HG03378 (cell line): ENCODE results near the gene GJC1.

Experiments
- ATAC-seq: cut with Tn5 transposase; IDR thresholded peaks from one replicate; pipeline ENCODE4 v1.9.1; 2021; ENCODE audit warnings: mild to moderate bottlenecking, moderate library complexity; ENCODE audit not compliant: unreplicated experiment

Gene GJC1

GRCh38 chr17:44804302-44805089 is 25.6 kb downstream of the GJC1 start:
- no peak for ATAC-seq

GRCh38 chr17:44801880-44802279 is 28.2 kb downstream of the GJC1 start:
- no peak for ATAC-seq

GRCh38 chr17:44798356-44798755 is 31.7 kb downstream of the GJC1 start:
- ATAC-seq: no peak

- ATAC-seq: no peak
Measured at GRCh38 chr17:44797802-44798201, 32.3 kb downstream of the GJC1 start.

GRCh38 chr17:44796731-44797130 is 33.4 kb downstream of the GJC1 start:
- ATAC-seq: no peak

GRCh38 chr17:44795928-44796327 is 34.2 kb downstream of the GJC1 start:
- no peak for ATAC-seq

- no peak for ATAC-seq
Measured at GRCh38 chr17:44795421-44795820, 34.7 kb downstream of the GJC1 start.

- ATAC-seq: no peak
Measured at GRCh38 chr17:44794851-44795413, 35.2 kb downstream of the GJC1 start.

- ATAC-seq: no peak
Measured at GRCh38 chr17:44793885-44794842, 35.9 kb downstream of the GJC1 start.

GRCh38 chr17:44792276-44792675 is 37.8 kb downstream of the GJC1 start:
- ATAC-seq: no peak

- ATAC-seq: no peak
Measured at GRCh38 chr17:44788139-44788538, 41.9 kb downstream of the GJC1 start.

- ATAC-seq: no peak
Measured at GRCh38 chr17:44787271-44787940, 42.7 kb downstream of the GJC1 start.

- ATAC-seq: no peak
Measured at GRCh38 chr17:44786551-44787081, 43.5 kb downstream of the GJC1 start.

GRCh38 chr17:44785921-44786320 is 44.2 kb downstream of the GJC1 start:
- ATAC-seq: no peak

- ATAC-seq: no peak
Measured at GRCh38 chr17:44782326-44782850, 47.7 kb downstream of the GJC1 start.

GRCh38 chr17:44781551-44782325 is 48.3 kb downstream of the GJC1 start:
- no peak for ATAC-seq

GRCh38 chr17:44780845-44781480 is 49.1 kb downstream of the GJC1 start:
- no peak for ATAC-seq

GRCh38 chr17:44780161-44780560 is 49.9 kb downstream of the GJC1 start:
- ATAC-seq: no peak
